ENCODE data around the gene COPZ2. TPM values are rescaled to one million over a fixed set of nuclear protein-coding genes. Genes with fewer than 3 reads are reported as not detected.

The COPZ2 gene
- total and polyA plus RNA-seq, 9 of the 15 experiments (the other 6 are each of a cell fraction or from before 2014, with no cell fraction given): 0.22 to 0.49 TPM; not detected in 7

GRCh38 chr17:47982645-47983390, 54.8 kb downstream of the COPZ2 start (continued):
- TF ChIP-seq ZNF318 (IDR thresholded peaks at IDR 0.05; ENCODE audit: borderline replicate concordance in 1 of 2, low read depth in 1 of 2) (no peak), HBP1 (CRISPR knock-in tag; IDR thresholded peaks at IDR 0.05) (no peak), ZNF699 (CRISPR knock-in tag; IDR thresholded peaks at IDR 0.05; ENCODE audit: insufficient replicate concordance) (no peak), MLX (CRISPR knock-in tag; conservative IDR thresholded peaks at IDR 0.05) (0 out of 4 replicates have a peak, but pooled peaks of 1 of the 2 experiments have one; percentile 31), MAFG (tag; conservative IDR thresholded peaks at IDR 0.05) (no peak), ZNF449 (CRISPR knock-in tag; IDR thresholded peaks at IDR 0.05) (0 out of 2 replicates have a peak, but pooled peaks have one; percentile 26), ZC3H8 (IDR thresholded peaks at IDR 0.05) (no peak), GABPB1 (CRISPR knock-in tag; IDR thresholded peaks at IDR 0.05) (no peak), MCM7 (IDR thresholded peaks at IDR 0.05) (no peak), ARNT (IDR thresholded peaks at IDR 0.05) (no peak), ZNF431 (CRISPR knock-in tag; IDR thresholded peaks at IDR 0.05) (no peak), SFPQ (IDR thresholded peaks at IDR 0.05; ENCODE audit: low read depth, low read length) (no peak), CC2D1A (IDR thresholded peaks at IDR 0.05) (no peak)

Data from K562 (cell line).